ENCODE measurements around the gene NECAP2.
"Not testable (repeated sequence)": the region's sequence is repeated elsewhere in the genome, so short reads cannot be mapped to it uniquely, and the experiment has no call there.

GRCh38 chr1:16501446-16501845, 60.9 kb downstream of the NECAP2 start:
- TF ChIP-seq, protein P1, sequence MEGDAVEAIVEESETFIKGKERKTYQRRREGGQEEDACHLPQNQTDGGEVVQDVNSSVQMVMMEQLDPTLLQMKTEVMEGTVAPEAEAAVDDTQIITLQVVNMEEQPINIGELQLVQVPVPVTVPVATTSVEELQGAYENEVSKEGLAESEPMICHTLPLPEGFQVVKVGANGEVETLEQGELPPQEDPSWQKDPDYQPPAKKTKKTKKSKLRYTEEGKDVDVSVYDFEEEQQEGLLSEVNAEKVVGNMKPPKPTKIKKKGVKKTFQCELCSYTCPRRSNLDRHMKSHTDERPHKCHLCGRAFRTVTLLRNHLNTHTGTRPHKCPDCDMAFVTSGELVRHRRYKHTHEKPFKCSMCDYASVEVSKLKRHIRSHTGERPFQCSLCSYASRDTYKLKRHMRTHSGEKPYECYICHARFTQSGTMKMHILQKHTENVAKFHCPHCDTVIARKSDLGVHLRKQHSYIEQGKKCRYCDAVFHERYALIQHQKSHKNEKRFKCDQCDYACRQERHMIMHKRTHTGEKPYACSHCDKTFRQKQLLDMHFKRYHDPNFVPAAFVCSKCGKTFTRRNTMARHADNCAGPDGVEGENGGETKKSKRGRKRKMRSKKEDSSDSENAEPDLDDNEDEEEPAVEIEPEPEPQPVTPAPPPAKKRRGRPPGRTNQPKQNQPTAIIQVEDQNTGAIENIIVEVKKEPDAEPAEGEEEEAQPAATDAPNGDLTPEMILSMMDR (conservative IDR thresholded peaks at IDR 0.05; ENCODE audit: low read length): not testable (repeated sequence)
- TF ChIP-seq EZH2phosphoT487 (IDR thresholded peaks at IDR 0.05; ENCODE audit: borderline replicate concordance, low read depth, low read length): not testable (repeated sequence)

Measured in OCI-LY7 (cell line).